ENCODE results near the gene TYRO3.

DNA sequence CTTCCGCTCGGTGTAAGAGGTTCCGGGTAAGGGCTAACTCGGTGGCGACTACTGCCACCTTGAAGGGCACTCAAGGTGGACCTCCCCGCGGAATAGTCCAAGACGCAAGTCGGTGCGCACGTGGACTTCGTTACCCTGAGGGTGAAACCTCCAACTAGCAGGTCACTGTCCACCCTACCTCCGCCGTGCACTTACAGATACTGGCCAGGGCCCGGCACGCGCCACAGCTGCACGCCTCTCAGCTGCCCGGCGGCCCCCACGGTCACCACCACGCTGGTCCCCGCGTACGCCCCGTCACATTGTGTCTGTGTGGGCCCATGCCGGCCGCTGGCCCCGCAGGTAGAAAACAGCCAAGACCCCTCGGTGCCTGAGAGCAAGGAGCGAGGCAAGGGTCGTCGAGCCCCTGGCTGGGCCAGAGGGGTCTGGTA, 46.5 kb upstream of the TYRO3 start:
- no peak for TF ChIP-seq POLR2A (IDR thresholded peaks at IDR 0.05; ENCODE audit: low read length)
- no peak for TF ChIP-seq GATA1 (IDR thresholded peaks at IDR 0.05; ENCODE audit: low read depth, low read length)

All from erythroblast (primary cell).